ENCODE measurements around the gene PLD3. TPM values are rescaled to one million over a fixed set of nuclear protein-coding genes. Genes with fewer than 3 reads are reported as not detected.

PLD3 gene
- total RNA-seq, 1 experiment from 2014 or later, result 95.4 TPM

DNA sequence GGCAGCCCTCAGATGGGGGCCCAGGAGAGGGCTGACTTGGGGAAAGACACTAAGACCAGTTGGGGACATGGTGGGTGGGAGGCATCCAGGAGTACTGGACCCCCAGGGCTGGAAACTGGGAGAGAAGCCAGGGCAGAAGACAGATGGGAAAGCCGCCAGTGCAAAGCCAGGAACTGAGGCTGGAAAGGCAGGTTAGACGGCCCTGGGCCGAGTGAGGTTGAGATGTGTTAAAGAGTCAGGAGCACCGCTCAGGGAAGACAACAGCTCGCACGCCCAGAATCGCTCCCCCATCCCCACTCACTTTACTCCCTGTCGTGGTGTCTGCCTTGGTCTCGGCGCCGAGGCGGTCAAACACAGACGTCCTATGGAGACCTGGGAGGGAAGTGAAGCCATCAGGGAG, 24.8 kb upstream of the PLD3 start:
- Histone ChIP-seq H4K20me1 (ENCODE audit: low read length) (no peaks in the 10 kb centered on the region), H3K27me3 (ENCODE audit: low read length) (no peaks in the 10 kb centered on the region), H2AFZ (ENCODE audit: low read length) (no peak overlapping the region), H3K27ac (ENCODE audit: low read length) (no peak overlapping the region), H3K9ac (ENCODE audit: low read length) (no peak overlapping the region), H3K9me3 (ENCODE audit: low read length) (no peaks in the 10 kb centered on the region), H3F3A (ENCODE audit: low read length, unreplicated experiment) (no peaks in the 10 kb centered on the region), H3K4me2 (ENCODE audit: low read length) (no peak overlapping the region), H3K79me2 (ENCODE audit: low read length) (no peaks in the 10 kb centered on the region), H3K36me3 (ENCODE audit: low read depth, low read length) (no peaks in the 10 kb centered on the region; the same call in 1 of the 2 replicates), H3K4me1 (ENCODE audit: insufficient read depth, low read length) (no peaks in the 10 kb centered on the region), H3K9me2 (replicated peaks; ENCODE audit: low read length) (no peaks in the 10 kb centered on the region), H3K4me3 (ENCODE audit: low read length) (no peak overlapping the region)
- no TSS peak for BruUV-seq (replicated peaks)
- CTCF ChIA-PET, result interaction anchor here (0.5 kb wide), 1 partner anchor 184 kb away, joined by 3 read pairs; no protein-coding TSS in a partner anchor
- TF ChIP-seq CTCF (conservative IDR thresholded peaks at IDR 0.05; ENCODE audit: low read depth, low read length) (no peak), EZH2 (IDR thresholded peaks at IDR 0.05; ENCODE audit: low read length, unreplicated experiment) (no peak), EZH2phosphoT487 (IDR thresholded peaks at IDR 0.05; ENCODE audit: borderline replicate concordance, low read length) (no peak)
- POLR2A ChIA-PET (ENCODE audit: unreplicated experiment), result no interaction called here
- DNase-seq (no peak), ATAC-seq (no peak)
- intact Hi-C loops (cut with micrococcal nuclease), result no loop called here

DNA sequence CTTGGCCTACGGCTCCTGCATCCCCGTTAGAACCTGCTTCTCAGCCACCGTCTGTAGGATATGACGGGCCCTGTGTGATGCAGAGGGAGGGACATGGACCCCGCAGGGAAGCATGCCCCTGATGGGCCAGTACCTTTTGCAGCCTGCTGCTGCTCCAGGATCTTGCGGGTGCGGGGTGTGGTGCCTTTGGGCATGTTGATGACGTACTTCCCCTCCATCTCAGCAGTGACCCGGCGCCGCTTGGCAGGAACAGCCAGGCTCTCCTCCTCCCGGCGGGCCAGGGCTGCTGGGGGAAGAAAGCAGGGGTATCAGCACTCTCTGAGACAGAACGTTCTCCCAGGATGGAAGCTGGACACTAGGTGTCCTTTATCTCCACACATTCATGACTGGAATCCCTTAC, 22.3 kb upstream of the PLD3 start:
- no TSS peak for BruUV-seq (replicated peaks)

More for the DNA sequence above, 22.3 kb upstream of the PLD3 start:
- DNase-seq (no peak), ATAC-seq (no peak)
- no peaks in the 10 kb centered on the region for H3K9me2 ChIP-seq (replicated peaks; ENCODE audit: low read length)
- TF ChIP-seq EZH2 (IDR thresholded peaks at IDR 0.05; ENCODE audit: low read length, unreplicated experiment) (no peak), CTCF (conservative IDR thresholded peaks at IDR 0.05; ENCODE audit: low read depth, low read length) (no peak), EZH2phosphoT487 (IDR thresholded peaks at IDR 0.05; ENCODE audit: borderline replicate concordance, low read length) (no peak)
- no peak overlapping the region for H3K9ac ChIP-seq (ENCODE audit: low read length)
- H4K20me1 ChIP-seq (ENCODE audit: low read length), result no peaks in the 10 kb centered on the region
- POLR2A ChIA-PET (ENCODE audit: unreplicated experiment), result no interaction called here
- no peak overlapping the region for H3K27ac ChIP-seq (ENCODE audit: low read length)
- no peaks in the 10 kb centered on the region for H3K4me1 ChIP-seq (ENCODE audit: insufficient read depth, low read length)
- CTCF ChIA-PET, result no interaction called here
- no peaks in the 10 kb centered on the region for H3K79me2 ChIP-seq (ENCODE audit: low read length)
- H3K4me2 ChIP-seq (ENCODE audit: low read length), result no peak overlapping the region
- no peak overlapping the region for H2AFZ ChIP-seq (ENCODE audit: low read length)
- no peaks in the 10 kb centered on the region for H3K9me3 ChIP-seq (ENCODE audit: low read length)
- intact Hi-C loops (cut with micrococcal nuclease), result no loop called here
- no peaks in the 10 kb centered on the region for H3K27me3 ChIP-seq (ENCODE audit: low read length)
- no peaks in the 10 kb centered on the region for H3F3A ChIP-seq (ENCODE audit: low read length, unreplicated experiment)
- H3K4me3 ChIP-seq (ENCODE audit: low read length), result no peak overlapping the region
- H3K36me3 ChIP-seq (ENCODE audit: low read depth, low read length), result no peaks in the 10 kb centered on the region; the same call in 1 of the 2 replicates
